ENCODE results near the gene GRIA2.

The GRIA2 gene

DNA sequence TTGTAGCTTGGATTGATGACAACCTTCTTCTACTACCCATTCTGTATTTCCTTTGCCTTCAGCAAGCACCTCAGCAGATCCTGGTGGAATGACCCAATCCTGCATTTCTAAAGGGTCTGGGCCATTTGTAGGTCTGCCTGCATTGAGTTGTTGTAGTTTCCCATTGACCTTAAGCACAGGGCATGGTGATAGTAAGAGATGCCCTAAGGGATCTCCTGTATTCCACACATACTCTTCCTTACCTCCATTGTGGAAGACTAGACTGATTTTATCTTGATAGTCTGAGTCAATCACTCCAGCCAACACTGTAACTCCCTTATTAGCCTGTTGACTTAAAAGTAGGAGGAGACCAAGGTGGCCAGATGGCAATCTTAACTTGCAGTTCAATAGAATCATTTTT lies 184.5 kb downstream of the GRIA2 start:
- no peak for DNase-seq

Data from stimulated activated CD4-positive, alpha-beta T cell treated with anti-CD3 and anti-CD28 coated beads, Interleukin-2, amount 100 ng/mL, for 48 hours (primary cell).